DMS153 treated with DMSO at 0.1 percent for 48 hours (cell line): ENCODE measurements around the gene SLC9A8.

Experiments used
- DNase-seq: peaks from one replicate; lab custom pipeline; 2025; ENCODE audit not compliant: unreplicated experiment; lab: John Stamatoyannopoulos, UW

SLC9A8 gene

DNA sequence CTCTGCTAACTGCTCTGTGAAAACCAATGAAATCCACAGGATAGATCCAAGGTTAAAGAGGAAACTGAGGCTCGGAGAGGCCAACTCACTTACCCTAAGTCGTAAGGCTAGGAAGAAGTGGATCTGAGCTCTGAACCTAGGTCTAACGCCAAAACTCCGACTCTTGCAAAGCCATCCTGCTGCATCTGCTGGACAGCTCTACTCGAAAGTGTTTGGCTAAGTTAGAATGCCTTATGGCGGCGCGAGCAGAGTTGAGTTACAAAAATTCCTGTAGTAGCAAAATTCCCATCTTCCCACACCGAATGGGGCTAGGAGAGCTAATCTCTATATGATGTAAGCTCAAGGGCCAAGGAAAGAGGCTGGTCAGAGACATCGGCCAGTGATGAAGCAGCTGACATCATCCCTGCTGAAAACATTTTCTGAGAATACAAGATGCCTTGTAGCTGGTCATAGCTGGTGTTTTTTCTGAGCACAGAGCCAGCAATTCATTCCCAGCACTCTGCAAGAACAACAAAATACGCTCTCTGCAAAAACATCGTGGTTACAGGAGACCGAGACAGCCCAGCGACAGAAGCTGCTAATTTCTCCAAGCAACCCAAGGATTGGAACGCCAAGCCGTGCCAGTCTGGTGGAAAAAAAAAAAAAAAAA lies 100.9 kb downstream of the SLC9A8 start:
- no peak for DNase-seq

DNA sequence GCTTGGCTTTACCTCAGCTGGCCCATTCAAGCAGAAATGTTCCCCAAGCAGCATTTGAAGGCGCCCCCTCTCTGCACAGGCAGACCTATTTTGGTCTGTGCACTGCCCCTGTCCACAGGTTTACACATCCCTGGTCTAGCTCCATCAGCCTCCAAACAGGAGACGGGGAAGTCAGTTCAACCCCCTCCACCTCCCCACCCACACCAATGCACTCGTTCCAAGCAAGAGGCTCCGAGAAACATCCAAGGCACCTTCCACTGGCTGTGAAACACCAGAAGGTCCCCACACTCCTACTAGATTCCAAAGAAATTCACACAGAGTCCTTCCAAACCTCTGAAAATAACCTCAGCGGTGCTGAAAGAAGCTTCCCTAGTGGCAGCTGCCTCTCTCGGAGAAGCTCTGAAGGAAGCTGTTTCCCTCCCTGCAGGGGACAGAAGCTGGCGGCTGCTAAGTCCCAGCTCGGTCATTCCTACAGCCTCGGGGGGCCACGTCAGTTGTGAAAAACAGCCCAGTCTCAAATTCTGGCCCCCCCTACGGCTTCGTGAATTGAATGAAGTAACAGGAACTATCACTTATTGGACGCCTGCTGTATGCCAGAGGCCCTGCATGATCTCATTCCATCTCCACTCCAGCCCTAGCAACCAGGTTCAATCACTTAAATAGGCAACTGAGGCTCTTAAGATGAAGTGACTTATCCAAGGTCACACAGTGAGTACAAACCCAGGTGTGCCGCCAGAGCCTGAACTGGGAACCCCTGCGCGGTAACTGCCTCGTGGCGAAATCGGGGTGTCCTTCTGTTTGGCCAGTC lies 101.9 kb downstream of the SLC9A8 start:
- DNase-seq, result no peak

DNA sequence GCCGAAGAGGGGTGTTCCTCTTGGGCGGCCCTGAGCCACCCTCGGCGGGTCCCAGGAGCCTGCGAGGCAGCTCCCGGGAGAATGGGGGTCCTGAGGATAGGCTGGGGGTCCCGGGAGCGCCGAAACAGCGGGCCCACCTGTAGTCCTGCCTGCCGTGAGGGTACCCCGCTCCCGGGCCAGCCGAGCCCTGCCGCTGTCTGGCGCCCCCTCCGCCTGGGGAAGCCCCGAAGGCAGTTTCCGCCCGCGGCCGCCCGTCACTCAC lies 102.4 kb downstream of the SLC9A8 start:
- no peak for DNase-seq

DNA sequence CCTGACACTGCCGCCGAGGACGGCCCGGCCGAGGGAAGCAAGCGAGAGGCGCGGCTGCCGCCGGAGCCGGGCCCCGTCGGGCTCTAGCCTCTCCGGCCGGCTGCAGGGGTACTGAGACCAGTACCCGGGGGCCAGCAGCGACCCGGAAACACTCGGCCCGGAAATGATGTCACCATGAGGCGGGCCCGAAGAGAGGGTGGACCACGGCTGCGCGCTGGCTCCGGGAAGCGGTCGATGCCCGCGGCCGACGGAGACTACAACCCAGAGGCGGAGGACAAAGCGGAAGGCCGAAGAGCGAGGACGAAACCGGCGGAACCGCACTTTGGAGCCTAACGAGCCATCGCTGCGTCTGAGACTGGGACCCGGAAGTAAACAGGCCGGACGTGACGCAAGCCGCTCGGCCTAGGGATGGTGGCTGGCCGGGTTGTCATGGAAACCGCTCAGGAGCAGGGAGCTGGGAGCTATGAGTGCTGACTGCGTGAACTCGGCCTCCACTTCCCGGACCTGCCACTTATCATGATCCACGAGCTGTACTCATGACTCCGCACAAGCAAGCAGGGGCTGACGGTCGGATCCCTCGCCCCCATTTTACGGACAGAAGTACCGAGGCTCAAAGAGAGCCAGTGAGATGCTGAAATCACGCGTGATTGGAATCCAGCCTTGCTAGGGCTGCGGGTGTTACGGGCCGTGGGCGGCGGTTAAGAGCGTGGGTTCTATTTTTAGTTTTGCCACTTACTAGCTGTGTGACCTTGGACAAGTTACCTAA lies 102.9 kb downstream of the SLC9A8 start, which contains the start of gene SPATA2:
TSS of gene SPATA2 (minus strand) at position 150 of the 766 bp plus-strand sequence. CDS start 7,039 bp downstream, outside the sequence.
- DNase-seq, result peak; percentile 82

DNA sequence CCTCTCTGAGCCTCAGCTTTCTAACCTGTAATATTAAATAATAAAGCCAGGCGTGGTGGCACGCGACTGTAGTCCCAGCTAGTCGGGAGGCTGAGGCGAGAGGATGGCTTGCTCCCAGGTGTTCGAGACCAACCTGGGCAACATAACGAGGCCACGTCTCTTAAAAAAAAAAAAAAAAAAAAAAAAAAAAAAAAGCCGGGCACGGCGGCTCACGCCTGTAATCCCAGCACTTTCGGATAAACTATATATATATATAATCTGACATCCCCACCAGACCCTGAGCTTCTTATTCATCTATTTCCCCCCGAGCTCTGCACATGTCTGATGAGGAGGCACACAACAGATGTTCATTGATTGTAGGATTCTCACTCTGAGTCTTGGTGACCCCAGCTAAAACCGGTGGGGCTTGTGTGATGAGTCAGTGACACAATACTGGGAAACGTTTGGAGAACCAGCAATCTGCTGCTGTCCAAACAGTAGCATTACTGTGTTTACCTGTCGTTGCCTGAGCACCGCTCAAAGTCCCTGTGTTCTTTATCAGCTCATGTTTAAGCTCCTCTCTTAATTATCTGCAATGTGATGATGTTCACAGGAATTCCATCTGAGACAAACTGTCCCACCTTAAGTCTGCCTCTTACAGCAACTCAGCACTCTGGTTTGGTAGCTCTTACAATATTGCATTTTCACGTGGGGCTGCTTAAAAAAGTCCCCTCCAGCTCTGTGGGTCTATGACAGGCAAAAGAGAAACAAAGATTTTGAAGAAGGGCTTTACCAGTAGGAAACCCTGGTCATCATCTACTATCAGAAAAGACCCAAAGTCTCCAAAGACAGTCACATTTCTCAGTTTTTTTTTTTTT lies 103.7 kb downstream of the SLC9A8 start:
- peak; percentile 47 for DNase-seq

DNA sequence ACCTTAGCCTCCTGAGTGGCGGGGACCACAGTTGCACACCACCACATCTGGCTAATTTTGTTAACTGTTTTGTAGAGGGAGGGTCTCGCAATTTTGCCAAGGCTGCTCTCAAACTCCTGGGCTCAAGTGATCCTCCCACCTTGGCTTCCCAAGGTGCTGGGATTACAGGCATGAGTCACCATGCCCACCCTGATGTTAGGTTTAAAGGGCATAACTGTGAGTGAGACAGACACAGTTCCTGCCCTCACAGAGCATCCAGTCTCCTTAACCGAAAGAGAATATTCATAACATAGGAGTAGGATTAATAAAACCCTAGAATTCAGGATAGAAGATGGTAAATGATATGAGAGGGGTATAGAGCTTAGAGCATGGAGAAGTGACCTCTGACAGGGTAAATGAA lies 105.8 kb downstream of the SLC9A8 start:
- no peak for DNase-seq

DNA sequence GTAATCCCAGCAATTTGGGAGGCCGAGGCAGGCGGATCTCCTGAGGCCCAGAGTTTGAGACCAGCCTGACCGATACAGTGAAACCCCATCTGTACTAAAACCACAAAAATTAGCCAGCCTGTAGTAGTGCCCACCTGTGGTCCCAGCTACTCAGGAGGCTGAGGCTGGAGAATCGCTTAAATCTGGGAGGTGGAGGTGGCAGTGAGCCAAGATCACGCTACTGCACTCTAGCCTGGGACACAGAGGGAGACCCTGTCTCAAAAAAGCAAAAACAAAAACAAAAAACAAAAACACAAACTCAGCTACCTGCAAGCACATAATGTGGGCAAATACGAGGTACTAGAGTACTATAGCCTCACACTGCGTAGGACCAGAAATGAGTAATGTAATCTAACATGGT lies 106.4 kb downstream of the SLC9A8 start:
- DNase-seq, result no peak

DNA sequence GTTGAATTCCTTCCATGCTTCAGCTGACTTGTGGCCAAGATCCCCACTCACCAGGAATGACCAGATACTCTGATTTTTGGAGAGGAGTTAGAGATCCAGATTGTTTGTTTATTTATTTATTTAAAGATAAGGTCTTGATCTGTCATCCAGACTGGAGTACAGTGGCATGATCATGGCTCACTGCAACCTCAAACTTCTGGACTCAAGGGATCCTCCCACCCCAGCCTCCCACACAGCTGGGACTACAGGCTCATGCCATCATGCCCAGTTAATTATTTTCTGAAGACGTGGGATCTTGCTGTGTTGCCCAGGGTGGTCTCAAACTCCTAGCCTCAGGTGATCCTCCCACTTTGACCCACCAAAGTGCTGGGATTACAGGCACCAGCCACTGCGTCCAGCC lies 106.8 kb downstream of the SLC9A8 start:
- DNase-seq, result no peak

DNA sequence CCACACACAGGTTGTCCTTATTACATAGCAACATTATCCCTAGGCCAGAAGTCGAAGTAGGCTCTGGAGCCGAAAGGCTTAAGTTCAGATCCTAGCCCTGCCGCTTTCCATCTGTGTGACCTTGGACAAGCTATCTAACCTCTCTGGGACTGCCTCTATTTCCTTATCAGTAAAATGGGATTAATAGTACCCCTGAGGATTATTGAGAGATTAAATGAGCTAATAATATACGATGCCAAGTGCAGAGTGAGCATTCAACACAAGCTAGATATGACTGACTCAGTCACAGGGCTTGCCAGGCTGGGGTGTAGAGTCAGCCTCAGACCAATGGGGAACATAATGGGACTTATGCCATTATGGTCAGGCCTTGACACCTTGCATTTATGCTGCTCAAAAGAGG lies 111.6 kb downstream of the SLC9A8 start:
- DNase-seq, result no peak

DNA sequence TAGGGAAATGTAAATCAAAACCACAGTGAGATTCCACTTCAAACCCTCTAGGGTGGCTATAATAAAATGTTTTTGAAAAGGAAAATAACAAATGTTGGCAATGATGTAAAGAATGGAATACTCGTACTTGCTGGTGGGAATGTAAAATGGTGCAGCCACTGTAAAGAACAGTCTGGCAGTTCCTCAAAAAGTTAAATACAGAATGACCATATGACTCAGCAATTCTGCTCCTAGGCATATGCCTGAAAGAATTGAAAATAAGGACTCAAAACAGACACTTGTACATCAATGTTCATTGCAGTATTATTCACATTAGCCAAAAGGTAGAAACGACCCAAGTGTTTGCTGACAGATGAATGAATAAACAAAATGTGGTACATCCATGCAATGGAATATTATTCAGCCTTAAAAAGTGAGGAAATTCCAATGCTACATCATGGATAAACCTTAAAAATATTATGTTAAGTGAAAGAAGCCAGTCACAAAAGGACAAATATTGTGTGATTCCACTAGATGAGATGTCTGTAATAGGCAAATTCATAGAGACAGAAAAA lies 113.3 kb downstream of the SLC9A8 start:
- no peak for DNase-seq

DNA sequence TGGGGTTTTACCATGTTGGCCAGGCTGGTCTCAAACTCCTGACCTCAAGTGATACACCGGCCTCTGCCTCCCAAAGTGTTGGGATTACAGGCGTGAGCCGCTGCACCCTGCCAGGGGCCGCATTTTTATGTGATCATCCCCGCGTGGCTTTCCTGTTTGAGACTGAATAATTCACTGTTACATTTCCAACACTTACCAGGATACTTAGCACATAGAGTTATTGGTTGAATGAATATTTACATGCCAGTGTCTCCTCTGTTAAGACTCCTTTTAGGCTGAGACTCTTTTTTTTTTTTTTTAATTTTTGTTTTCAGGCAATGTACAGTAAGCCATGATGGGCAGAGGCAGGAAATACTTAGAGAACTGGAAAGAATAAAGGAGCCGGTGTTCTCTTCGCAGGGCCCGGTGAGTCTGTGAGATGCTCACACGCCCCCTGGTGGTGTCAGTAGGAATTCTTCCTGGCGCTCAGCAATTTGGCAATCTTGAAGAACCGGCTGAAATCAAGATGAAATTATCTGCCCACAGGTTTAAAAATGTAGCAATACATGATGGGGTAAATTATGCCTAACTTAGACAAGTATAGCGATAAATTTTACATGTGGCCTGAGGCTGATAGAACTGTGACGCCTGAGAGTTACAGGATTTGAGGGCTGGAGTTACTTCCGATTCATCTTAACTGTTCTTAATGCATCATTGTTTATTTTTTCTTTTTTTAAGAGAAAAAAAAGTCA lies 115.9 kb downstream of the SLC9A8 start:
- DNase-seq, result peak; percentile 81

DNA sequence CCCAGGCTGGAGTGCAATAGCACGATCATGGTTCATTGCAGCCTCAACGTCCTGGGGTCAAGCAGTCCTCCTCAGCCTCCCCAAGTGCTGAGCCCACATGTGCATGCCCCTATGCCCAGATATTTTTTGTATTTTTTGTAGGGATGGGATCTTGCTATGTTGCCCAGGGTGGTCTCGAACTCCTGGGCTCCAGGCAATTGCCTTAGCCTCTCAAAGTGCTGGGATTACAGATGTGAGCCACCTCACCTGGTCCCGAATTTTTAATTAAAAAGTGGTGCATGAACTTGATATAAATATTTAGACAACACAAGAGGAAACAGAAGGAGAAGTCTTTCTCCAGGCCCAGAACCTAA lies 116.5 kb downstream of the SLC9A8 start:
- DNase-seq, result no peak

DNA sequence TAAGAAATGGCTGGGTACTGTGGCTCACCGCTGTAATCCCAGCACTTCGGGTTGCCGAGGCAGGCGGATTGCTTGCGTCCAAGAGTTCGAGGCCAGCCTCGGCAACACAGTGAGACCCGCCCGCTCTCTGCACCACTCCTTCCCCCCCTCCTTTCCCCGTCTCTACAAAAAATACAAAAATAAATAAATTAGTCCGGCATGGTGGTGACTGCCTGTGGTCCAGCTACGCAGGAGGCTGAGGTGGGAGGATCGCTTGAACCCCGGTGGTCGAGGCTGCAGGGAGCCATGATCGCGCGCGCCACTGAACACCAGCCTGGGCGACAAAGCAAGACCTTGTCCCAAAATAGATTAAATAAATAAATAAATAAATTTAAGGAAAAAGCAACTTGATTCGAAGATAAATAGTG lies 123.1 kb downstream of the SLC9A8 start:
- no peak for DNase-seq

DNA sequence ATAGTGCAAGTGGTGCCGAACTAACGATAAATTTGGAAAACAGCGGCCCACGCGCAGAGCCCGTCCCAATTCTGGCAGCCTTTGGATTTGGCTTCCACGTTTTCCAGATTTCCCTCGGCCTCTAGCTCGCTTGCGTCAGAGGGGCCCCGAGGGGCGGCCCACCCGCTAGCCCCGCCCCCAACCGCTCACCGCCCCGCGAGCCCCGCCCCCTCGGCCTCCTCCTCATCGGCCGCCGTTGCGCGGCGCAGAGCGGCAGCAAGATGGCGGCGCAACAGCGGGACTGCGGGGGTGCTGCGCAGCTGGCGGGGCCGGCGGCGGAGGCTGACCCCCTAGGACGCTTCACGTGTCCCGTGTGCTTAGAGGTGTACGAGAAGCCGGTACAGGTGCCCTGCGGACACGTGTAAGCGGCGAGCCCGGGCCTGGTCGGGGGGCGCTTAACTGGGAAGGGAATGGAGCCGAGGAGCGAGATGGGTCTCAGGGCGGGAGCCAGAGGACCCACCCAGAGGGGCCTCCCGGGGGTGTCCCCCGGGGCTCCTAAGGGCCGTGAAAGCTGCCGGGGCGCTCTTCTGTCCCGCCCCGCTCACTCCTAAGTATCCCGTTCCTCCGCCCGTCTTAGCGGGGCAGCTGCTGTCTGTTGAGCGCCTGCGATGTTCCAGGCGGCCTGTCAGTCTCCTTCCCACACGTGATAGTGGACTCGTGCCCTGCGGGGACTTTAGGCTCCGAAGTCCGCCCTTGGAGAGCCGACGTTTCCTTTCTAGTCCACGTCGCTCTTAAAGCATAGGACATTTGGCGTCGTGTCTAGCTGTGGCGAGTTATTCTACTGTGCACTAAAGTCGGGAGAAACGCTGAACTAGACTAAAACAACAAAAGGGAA lies 123.8 kb downstream of the SLC9A8 start, which contains the start of gene RNF114:
TSS of gene RNF114 (plus strand) at position 245 of the 874 bp plus-strand sequence. CDS start at position 261, 16 bp downstream.
- peak; percentile 82 for DNase-seq

DNA sequence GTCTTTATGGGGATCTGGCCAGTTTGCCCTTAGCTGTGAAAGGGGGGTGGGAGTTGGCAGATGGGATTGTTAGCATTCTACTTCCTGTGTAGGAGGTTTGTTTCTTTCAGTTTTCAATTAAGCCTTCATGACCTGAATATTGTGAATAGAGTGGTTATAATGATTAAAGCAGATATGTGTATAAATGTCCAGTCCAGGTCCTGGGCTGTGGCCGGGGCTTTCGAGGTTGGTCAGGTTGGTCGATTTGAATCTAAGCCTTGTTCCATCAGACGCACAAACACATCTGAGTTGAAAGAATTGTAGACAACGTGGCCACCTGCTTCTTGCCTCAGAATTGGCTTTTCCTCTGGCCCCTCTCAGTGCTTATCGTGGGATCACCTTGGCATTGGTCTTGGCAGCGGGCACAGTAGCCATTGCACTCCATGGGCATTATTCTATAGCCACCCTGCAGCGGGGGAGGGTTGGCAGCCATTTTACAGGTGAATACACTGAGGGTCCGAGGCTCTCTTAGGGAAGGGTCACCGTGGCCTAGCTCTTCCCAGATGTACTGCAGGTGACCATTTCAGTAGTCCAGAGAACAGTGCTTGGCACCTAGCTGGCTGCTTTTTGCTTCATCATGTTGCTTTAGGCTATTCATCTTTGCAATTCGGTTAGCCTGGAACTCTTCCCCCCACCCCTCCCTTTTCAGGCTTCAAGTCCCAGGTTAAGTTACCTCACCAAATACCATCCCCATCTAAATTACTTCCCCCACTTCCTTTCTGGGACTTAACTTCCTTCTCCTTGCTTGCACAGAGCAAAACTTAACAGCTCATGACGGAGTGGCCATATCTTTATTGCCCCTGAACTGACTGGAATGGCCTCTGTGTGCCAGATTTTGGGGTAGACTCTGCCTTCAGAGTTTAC lies 124.7 kb downstream of the SLC9A8 start:
- no peak for DNase-seq

DNA sequence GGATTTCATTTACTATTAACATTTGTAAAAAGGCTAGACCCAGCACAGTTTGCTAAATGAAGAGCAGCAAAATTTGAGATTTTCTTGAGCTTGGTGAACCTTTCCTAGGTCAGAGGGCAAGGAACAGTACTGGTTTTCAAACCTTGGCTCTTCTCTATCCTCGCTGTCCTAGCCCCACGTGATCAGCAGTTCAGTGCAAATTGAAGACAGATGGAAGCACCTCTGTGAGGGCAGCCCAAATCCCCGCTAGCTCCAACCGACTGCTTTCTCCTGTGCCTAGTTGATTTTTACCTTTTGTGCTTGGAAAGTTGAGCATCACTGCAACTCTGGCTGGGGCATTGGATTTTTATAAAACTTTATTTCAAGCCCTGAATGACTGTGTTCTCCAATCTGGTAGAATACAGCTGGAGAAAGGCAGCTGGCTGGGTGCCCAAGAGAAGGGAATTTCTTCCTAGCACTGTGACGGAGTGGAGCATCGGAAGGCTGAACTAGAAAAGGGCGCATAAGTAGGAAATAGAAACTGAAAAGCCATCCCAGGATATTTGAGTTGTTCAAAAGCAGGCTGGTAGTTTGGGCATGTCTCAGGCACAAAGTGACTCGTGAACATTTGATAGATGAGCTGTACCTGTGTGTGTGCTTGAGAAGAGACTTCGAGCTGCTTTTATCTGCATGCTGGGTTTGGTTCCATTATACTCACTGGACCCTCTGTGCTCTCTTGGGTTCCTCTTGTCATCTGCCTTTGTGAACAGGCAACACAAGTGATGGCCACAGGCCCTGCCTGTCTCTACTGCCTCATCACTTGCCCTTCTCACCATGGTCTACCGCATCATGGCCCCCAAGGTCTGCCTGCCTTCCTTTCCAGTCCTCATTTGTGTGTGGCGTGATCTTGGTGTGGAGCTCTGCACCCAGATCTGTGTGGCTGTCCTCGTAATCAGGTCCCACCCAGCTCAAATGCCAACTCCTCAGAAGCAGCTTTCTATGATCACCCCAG lies 125.8 kb downstream of the SLC9A8 start:
- no peak for DNase-seq

DNA sequence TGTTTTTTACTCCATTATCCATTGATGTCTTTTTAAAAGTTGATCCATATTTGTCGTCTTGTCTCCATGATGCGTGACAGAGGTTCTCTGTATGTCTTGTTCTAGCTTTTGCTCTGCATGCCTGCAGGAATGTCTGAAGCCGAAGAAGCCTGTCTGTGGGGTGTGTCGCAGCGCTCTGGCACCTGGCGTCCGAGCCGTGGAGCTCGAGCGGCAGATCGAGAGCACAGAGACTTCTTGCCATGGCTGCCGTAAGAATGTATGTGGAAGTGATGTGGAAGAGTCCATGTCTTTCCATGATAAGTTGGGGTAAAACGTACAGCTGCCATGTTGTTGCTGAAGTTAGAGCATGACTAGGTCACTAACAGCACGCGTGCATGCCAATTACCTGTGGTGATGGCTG lies 128.8 kb downstream of the SLC9A8 start:
- no peak for DNase-seq
